Spleen (tissue), 11 donors: ENCODE results near the gene C1orf232. TPM values are rescaled to one million over a fixed set of nuclear protein-coding genes. Genes with fewer than 3 reads are reported as not detected.

Source experiments
- DNase-seq: peaks from one replicate; pipeline ENCODE4 v3.0.0-alpha.2; 2020
- H3K27ac ChIP-seq, 8 donors: fragments of 200-600 bp; sonication (generic) in 7 of 8; 1 replicate in 4 of 8; 2 replicates in 4 of 8; pipeline versions ENCODE4 v1.5.0 to v1.8.0; 2016 to 2021; ENCODE audit warnings: inconsistent platforms in 4 of 8, mild to moderate bottlenecking in 4 of 8, moderate library complexity in 1 of 8
- H3K27me3 ChIP-seq, 7 donors: fragments of 200-600 bp; sonication (generic) in 6 of 7; replicated peaks in 1 of 7; 1 replicate in 4 of 7; 2 replicates in 3 of 7; pipeline versions ENCODE4 v1.5.0 to v1.8.0; 2016 to 2021; ENCODE audit warnings: inconsistent platforms in 3 of 7, mild to moderate bottlenecking in 1 of 7
- H3K36me3 ChIP-seq, 6 donors: fragments of 200-600 bp; sonication (generic) in 5 of 6; 1 replicate in 4 of 6; 2 replicates in 2 of 6; pipeline versions ENCODE4 v1.5.0 to v1.8.0; 2016 to 2021; ENCODE audit warnings: inconsistent platforms in 2 of 6
- H3K4me1 ChIP-seq, 6 donors: fragments of 200-600 bp; sonication (generic) in 5 of 6; 1 replicate in 3 of 6; 2 replicates in 3 of 6; pipeline versions ENCODE4 v1.5.0 to v1.8.0; 2016 to 2021; ENCODE audit warnings: inconsistent platforms in 3 of 6
- H3K4me3 ChIP-seq, 8 donors: fragments of 200-600 bp; sonication (generic) in 7 of 8; 1 replicate in 4 of 8; 2 replicates in 4 of 8; pipeline versions ENCODE4 v1.5.0 to v1.8.0; 2016 to 2021; ENCODE audit warnings: inconsistent platforms in 4 of 8, mild to moderate bottlenecking in 4 of 8, moderate library complexity in 2 of 8
- H3K9me3 ChIP-seq, 8 donors: fragments of 200-600 bp; sonication (generic) in 7 of 8; 1 replicate in 4 of 8; 2 replicates in 4 of 8; pipeline versions ENCODE4 v1.5.0 to v1.8.0; 2016 to 2021; ENCODE audit warnings: inconsistent platforms in 4 of 8
- POLR2A ChIP-seq, 3 donors: fragments of 450-650 bp; IDR thresholded peaks; one replicate each; pipeline ENCODE4 v1.5.1; 2017; ENCODE audit warnings: antibody characterized with exemption in 3 of 3, mild to moderate bottlenecking in 1 of 3
- POLR2AphosphoS5 ChIP-seq, 3 donors: sonication (generic); formaldehyde crosslinking; IDR thresholded peaks; one replicate each; pipeline ENCODE4 v1.5.1; 2017; ENCODE audit warnings: antibody characterized with exemption in 3 of 3
- WGBS, 5 donors: extraction: QIAGEN DNeasy Blood & Tissue Kit in 3 of 5; methylation state at CpG; one replicate each; pipeline versions ENCODE4 v1.1.5 to v1.1.7; 2013 to 2018; 5-methylcytosine and 5-hydroxymethylcytosine counted together
- intact Hi-C: fragments of 100-400 bp; cut with DNase I; formaldehyde crosslinking; loops from one replicate; pipeline ENCODE4 v1.15.0; 2023; ENCODE audit warnings: low total_unique reads
- polyA plus RNA-seq, 3 donors: library from polyadenylated mRNA; stranded (reverse); fragments of 200-250 nt; gene quantifications; one replicate each; pipeline ENCODE4 v1.2.1, GENCODE V29; 2013
- total RNA-seq, 7 donors: library from RNA; depleted of rRNA in 3 of 7; stranded (reverse); fragments of >200 nt in 3 of 7; fragmentation: NEBNext Ultra II Directional in 4 of 7; extraction: Animal tissue kit (Norgen Biotek cat#: 25700) in 4 of 7; gene quantifications; one replicate each; pipeline versions ENCODE4 v1.1.0 to v1.2.1, GENCODE V29; 2016 to 2021
- TF ChIP-seq, protein P1 (sequence below), 11 experiments: fragments of 200-600 bp in 7 of 11; fragments of 450-650 bp in 4 of 11; sonication (generic) in 4 of 11; IDR thresholded peaks in 8 of 11; conservative IDR thresholded peaks in 3 of 11; 1 replicate in 7 of 11; 2 replicates in 4 of 11; pipeline versions ENCODE4 v1.4.0 to v1.8.0; 2016 to 2021; ENCODE audit warnings: antibody characterized with exemption in 11 of 11, inconsistent platforms in 4 of 11, mild to moderate bottlenecking in 1 of 11
- donor health status: healthy with polysubstance abuse.
- donor health status: DM: no; HTN: no; CAD: no; lungs with moderate emphysema.
- donor health status: DM: no; HTN: no; CAD: no.
- donor health status: Bipolar disorder and iron deficiency.
- donor health status: healthy.
- donor health status: DM: no; HTN: no; CAD: no.
- donor health status: DM: yes; HTN: yes; CAD: no.

Gene C1orf232
- total and polyA plus RNA-seq, 10 donors, result not detected

- H3K4me1 ChIP-seq, result no peaks in the 10 kb centered on the region
- no peak for DNase-seq
- H3K27ac ChIP-seq, result no peak overlapping the region
- no peaks in the 10 kb centered on the region for H3K36me3 ChIP-seq
- intact Hi-C loops, result no loop called here
- H3K27me3 ChIP-seq, result no peaks in the 10 kb centered on the region
- TF ChIP-seq, protein P1, sequence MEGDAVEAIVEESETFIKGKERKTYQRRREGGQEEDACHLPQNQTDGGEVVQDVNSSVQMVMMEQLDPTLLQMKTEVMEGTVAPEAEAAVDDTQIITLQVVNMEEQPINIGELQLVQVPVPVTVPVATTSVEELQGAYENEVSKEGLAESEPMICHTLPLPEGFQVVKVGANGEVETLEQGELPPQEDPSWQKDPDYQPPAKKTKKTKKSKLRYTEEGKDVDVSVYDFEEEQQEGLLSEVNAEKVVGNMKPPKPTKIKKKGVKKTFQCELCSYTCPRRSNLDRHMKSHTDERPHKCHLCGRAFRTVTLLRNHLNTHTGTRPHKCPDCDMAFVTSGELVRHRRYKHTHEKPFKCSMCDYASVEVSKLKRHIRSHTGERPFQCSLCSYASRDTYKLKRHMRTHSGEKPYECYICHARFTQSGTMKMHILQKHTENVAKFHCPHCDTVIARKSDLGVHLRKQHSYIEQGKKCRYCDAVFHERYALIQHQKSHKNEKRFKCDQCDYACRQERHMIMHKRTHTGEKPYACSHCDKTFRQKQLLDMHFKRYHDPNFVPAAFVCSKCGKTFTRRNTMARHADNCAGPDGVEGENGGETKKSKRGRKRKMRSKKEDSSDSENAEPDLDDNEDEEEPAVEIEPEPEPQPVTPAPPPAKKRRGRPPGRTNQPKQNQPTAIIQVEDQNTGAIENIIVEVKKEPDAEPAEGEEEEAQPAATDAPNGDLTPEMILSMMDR (IDR thresholded peaks at IDR 0.05 in 8 of 11, conservative IDR thresholded peaks at IDR 0.05 in 3 of 11), result no peak
- TF ChIP-seq POLR2A (IDR thresholded peaks at IDR 0.05) (no peak), POLR2AphosphoS5 (IDR thresholded peaks at IDR 0.05) (no peak)
- 78 to 91% (median 83%) methylated on average over 5 of the region's 5 CpGs for WGBS, 5 donors
- no peaks in the 10 kb centered on the region for H3K9me3 ChIP-seq
- no peak overlapping the region for H3K4me3 ChIP-seq
These were observed 41.5 kb upstream of the C1orf232 start for GRCh38 chr1:26210147-26210870.

DNA sequence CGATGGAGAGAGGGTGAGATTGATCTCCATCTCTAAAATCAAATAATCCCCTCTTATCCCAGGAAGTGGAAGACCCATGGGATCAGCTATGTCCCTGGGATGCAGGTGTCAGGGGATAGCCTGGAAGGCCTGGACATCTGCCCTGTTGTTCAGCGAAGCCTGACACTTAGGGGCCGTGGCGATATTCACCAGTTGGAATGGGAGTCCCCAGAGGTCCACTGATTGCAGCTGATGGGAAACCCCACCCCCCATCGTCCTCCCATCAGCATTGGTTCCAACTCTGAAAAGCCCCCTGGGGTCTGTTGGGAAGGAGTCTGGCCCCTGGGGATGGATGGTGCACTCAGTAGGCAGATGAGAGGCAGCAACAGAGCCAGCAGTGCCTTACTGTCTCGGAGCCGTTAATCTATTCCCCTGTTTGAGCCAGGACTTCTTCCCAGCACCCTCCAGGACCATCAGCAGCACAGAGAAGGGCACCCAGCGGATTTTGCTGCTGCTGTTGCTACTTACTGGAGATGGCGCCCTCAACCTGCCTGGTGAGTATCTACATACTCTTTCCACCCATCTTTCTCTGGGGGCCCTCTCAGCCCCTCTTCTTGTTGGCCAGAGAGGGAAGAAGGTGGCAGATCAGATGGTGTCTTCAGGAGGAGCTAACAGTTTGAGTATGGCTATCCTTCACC lies 35.0 kb upstream of the C1orf232 start:
- H3K27ac ChIP-seq, result no peak overlapping the region
- peaks cover 0 to 17% (median 12%) of the 10 kb centered on the region in 6 donors for H3K4me1 ChIP-seq
- no peaks in the 10 kb centered on the region for H3K9me3 ChIP-seq
- DNase-seq, result no peak
- no peaks in the 10 kb centered on the region for H3K36me3 ChIP-seq
- no peak overlapping the region for H3K4me3 ChIP-seq
- intact Hi-C loops, result no loop called here
- TF ChIP-seq POLR2AphosphoS5 (IDR thresholded peaks at IDR 0.05), result no peak
- TF ChIP-seq POLR2A (IDR thresholded peaks at IDR 0.05), result no peak
- TF ChIP-seq, protein P1 (IDR thresholded peaks at IDR 0.05 in 8 of 11, conservative IDR thresholded peaks at IDR 0.05 in 3 of 11), result no peak
- peaks cover 0 to 4% (median 0%) of the 10 kb centered on the region in 7 donors for H3K27me3 ChIP-seq
- WGBS, 5 donors, result 77 to 90% (median 83%) methylated on average over 6 to 9 of the region's 9 CpGs

- Histone ChIP-seq H3K27ac (no peak overlapping the region), H3K9me3 (no peaks in the 10 kb centered on the region), H3K27me3 (peaks cover 0 to 9% (median 0%) of the 10 kb centered on the region in 7 donors), H3K4me3 (no peak overlapping the region), H3K36me3 (no peaks in the 10 kb centered on the region), H3K4me1 (peaks cover 0 to 17% (median 12%) of the 10 kb centered on the region in 6 donors)
- TF ChIP-seq, protein P1 (IDR thresholded peaks at IDR 0.05 in 8 of 11, conservative IDR thresholded peaks at IDR 0.05 in 3 of 11), result no peak
- TF ChIP-seq POLR2AphosphoS5 (IDR thresholded peaks at IDR 0.05) (no peak), POLR2A (IDR thresholded peaks at IDR 0.05) (no peak)
- intact Hi-C loops, result no loop called here
- 83 to 98% (median 91%) methylated on average over 5 of the region's 5 CpGs for WGBS, 5 donors
- DNase-seq, result no peak
These were observed 31.6 kb upstream of the C1orf232 start for GRCh38 chr1:26200413-26200812.

- intact Hi-C loops, result no loop called here
These were observed 29.1 kb upstream of the C1orf232 start for GRCh38 chr1:26197813-26198212.

More at GRCh38 chr1:26197813-26198212, 29.1 kb upstream of the C1orf232 start:
- Histone ChIP-seq H3K36me3 (no peaks in the 10 kb centered on the region), H3K4me1 (peaks cover 0 to 17% (median 12%) of the 10 kb centered on the region in 6 donors), H3K27me3 (peaks cover 0 to 5% (median 0%) of the 10 kb centered on the region in 7 donors), H3K27ac (no peak overlapping the region), H3K9me3 (no peaks in the 10 kb centered on the region), H3K4me3 (no peak overlapping the region)
- TF ChIP-seq, protein P1 (IDR thresholded peaks at IDR 0.05 in 8 of 11, conservative IDR thresholded peaks at IDR 0.05 in 3 of 11), result no peak
- TF ChIP-seq POLR2A (IDR thresholded peaks at IDR 0.05), result no peak
- TF ChIP-seq POLR2AphosphoS5 (IDR thresholded peaks at IDR 0.05), result no peak
- WGBS, 5 donors, result 87 to 91% (median 89%) methylated on average over 6 to 11 of the region's 11 CpGs
- DNase-seq, result no peak
